ENCODE data around the gene SDK1. TPM values are rescaled to one million over a fixed set of nuclear protein-coding genes. Genes with fewer than 3 reads are reported as not detected.

The SDK1 gene
- total RNA-seq, 2 experiments from 2014 or later = 0.19 to 0.36 TPM

DNA sequence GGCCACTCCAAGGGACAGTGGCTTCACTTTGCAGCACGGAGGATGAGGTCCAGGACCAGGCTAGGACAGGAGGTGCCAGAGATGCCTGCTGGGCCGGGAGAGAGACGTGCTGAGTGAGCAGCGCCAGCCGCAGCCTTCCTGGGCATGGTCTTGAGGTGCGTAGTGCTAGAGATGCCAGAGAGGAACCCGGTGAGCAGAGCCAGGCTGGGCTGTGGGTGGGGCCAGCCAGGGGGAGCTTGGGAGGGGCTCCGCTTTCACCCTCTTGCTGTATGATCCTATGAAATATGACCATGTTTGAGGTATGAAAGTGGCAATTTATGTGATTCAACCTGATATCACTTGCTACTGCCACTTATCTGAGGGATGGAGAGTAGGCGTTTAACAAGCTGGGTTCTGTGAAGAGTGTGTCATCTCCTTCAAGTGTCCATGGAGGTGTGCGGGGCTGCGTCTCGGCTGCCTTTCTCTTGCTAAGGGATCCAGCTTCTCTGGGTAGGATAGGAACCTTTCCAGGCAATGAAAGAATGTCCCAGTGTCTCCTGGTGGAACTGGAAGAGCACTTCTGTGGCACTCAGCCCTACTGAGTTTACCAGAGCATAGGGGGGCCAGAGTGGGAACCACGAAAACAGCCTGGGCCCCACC is 862.6 kb downstream of the SDK1 start:
- no peak overlapping the region for H3K4me3 ChIP-seq (ENCODE audit: low read depth, low read length, poor library complexity, severe bottlenecking)
- no peak overlapping the region for H3K27ac ChIP-seq (ENCODE audit: low read depth, low read length, poor library complexity, severe bottlenecking)
- intact Hi-C loops (cut with micrococcal nuclease; ENCODE audit: unreplicated experiment) = no loop called here
- H3K79me2 ChIP-seq (ENCODE audit: insufficient read depth, low read depth, low read length) = no peaks in the 10 kb centered on the region
- H3K9me2 ChIP-seq (ENCODE audit: insufficient read depth, low read length) = no peaks in the 10 kb centered on the region
- no peaks in the 10 kb centered on the region for H3K36me3 ChIP-seq (ENCODE audit: insufficient read depth, low read length)
- DNase-seq (ENCODE audit: low spot score) = no peak
- POLR2A ChIA-PET = no interaction called here
- no peaks in the 10 kb centered on the region for H3K4me1 ChIP-seq (ENCODE audit: insufficient read depth, low read length, poor library complexity, severe bottlenecking)
- TF ChIP-seq EZH2phosphoT487 (IDR thresholded peaks at IDR 0.05; ENCODE audit: borderline replicate concordance, low read depth, low read length) = no peak
- TF ChIP-seq, protein P1, sequence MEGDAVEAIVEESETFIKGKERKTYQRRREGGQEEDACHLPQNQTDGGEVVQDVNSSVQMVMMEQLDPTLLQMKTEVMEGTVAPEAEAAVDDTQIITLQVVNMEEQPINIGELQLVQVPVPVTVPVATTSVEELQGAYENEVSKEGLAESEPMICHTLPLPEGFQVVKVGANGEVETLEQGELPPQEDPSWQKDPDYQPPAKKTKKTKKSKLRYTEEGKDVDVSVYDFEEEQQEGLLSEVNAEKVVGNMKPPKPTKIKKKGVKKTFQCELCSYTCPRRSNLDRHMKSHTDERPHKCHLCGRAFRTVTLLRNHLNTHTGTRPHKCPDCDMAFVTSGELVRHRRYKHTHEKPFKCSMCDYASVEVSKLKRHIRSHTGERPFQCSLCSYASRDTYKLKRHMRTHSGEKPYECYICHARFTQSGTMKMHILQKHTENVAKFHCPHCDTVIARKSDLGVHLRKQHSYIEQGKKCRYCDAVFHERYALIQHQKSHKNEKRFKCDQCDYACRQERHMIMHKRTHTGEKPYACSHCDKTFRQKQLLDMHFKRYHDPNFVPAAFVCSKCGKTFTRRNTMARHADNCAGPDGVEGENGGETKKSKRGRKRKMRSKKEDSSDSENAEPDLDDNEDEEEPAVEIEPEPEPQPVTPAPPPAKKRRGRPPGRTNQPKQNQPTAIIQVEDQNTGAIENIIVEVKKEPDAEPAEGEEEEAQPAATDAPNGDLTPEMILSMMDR (conservative IDR thresholded peaks at IDR 0.05; ENCODE audit: low read length) = no peak
- no peaks in the 10 kb centered on the region for H3K9me3 ChIP-seq (ENCODE audit: low read length)
- H4K20me1 ChIP-seq (ENCODE audit: insufficient read depth, low read length) = no peaks in the 10 kb centered on the region
- H2AFZ ChIP-seq (ENCODE audit: low read length) = no peak overlapping the region
- no peak overlapping the region for H3K4me2 ChIP-seq (ENCODE audit: low read length)
- CTCF ChIA-PET (ENCODE audit: unreplicated experiment) = no interaction called here
- BruUV-seq (replicated peaks) = no TSS peak

DNA sequence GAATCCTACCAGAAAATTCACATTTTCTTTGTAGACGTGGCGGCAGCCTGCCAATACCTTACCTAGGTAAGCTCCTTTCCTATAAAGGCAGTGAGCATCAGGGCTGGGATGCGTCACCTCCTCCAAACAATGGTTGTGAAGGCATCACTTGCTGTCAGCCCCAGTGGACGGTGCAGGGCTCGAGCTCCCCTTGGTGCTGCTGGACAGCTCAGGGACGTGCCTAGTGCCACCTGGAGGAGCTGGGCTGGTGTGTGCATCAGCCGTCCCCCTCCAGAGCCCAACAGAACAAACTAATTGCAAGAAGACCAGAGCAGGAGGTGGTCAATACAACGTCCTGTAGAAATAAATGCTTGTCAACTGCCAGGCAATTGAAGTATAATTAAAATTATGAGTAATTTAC is 863.5 kb downstream of the SDK1 start:
- H2AFZ ChIP-seq (ENCODE audit: low read length) = no peak overlapping the region
- H3K4me3 ChIP-seq (ENCODE audit: low read depth, low read length, poor library complexity, severe bottlenecking) = no peak overlapping the region
- H3K9me3 ChIP-seq (ENCODE audit: low read length) = no peaks in the 10 kb centered on the region
- CTCF ChIA-PET (ENCODE audit: unreplicated experiment) = no interaction called here
- no peaks in the 10 kb centered on the region for H3K4me1 ChIP-seq (ENCODE audit: insufficient read depth, low read length, poor library complexity, severe bottlenecking)
- H3K4me2 ChIP-seq (ENCODE audit: low read length) = no peak overlapping the region
- intact Hi-C loops (cut with micrococcal nuclease; ENCODE audit: unreplicated experiment) = no loop called here
- no peaks in the 10 kb centered on the region for H4K20me1 ChIP-seq (ENCODE audit: insufficient read depth, low read length)
- H3K36me3 ChIP-seq (ENCODE audit: insufficient read depth, low read length) = no peaks in the 10 kb centered on the region
- BruUV-seq (replicated peaks) = no TSS peak
- H3K79me2 ChIP-seq (ENCODE audit: insufficient read depth, low read depth, low read length) = no peaks in the 10 kb centered on the region
- H3K27ac ChIP-seq (ENCODE audit: low read depth, low read length, poor library complexity, severe bottlenecking) = no peak overlapping the region
- POLR2A ChIA-PET = interaction anchor here (0.5 kb wide), 1 partner anchor 775 kb away, joined by 3 read pairs; no protein-coding TSS in a partner anchor
- TF ChIP-seq EZH2phosphoT487 (IDR thresholded peaks at IDR 0.05; ENCODE audit: borderline replicate concordance, low read depth, low read length) = no peak
- TF ChIP-seq, protein P1 (conservative IDR thresholded peaks at IDR 0.05; ENCODE audit: low read length) = no peak
- no peaks in the 10 kb centered on the region for H3K9me2 ChIP-seq (ENCODE audit: insufficient read depth, low read length)
- no peak for DNase-seq (ENCODE audit: low spot score)

DNA sequence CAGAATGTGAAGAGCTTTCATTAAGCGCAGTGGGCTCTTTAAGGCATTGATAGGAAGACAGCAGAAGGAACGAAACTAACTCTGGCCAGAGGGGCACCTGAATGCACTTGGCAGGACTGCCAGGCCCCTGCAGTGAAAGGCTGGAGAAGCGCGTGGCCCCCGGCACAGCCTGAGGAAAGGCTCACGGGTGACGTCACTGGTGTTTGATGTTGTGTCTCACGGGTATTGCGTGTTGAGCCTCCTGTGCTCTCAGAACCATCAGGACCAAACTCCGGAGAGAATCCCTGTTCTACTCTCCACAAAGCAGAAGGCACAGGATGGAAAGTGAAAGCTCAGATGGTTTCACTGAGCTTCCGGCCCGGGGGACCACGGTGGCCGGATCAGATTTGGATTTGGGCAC is 865.3 kb downstream of the SDK1 start:
- no TSS peak for BruUV-seq (replicated peaks)
- ChIA-PET CTCF (ENCODE audit: unreplicated experiment) (no interaction called here), POLR2A (no interaction called here)
- Histone ChIP-seq H3K4me3 (ENCODE audit: low read depth, low read length, poor library complexity, severe bottlenecking) (no peak overlapping the region), H4K20me1 (ENCODE audit: insufficient read depth, low read length) (no peaks in the 10 kb centered on the region), H3K79me2 (ENCODE audit: insufficient read depth, low read depth, low read length) (no peaks in the 10 kb centered on the region), H3K4me2 (ENCODE audit: low read length) (no peak overlapping the region), H3K36me3 (ENCODE audit: insufficient read depth, low read length) (no peaks in the 10 kb centered on the region), H2AFZ (ENCODE audit: low read length) (no peak overlapping the region), H3K9me3 (ENCODE audit: low read length) (no peaks in the 10 kb centered on the region), H3K27ac (ENCODE audit: low read depth, low read length, poor library complexity, severe bottlenecking) (no peak overlapping the region), H3K9me2 (ENCODE audit: insufficient read depth, low read length) (no peaks in the 10 kb centered on the region), H3K4me1 (ENCODE audit: insufficient read depth, low read length, poor library complexity, severe bottlenecking) (no peaks in the 10 kb centered on the region)
- TF ChIP-seq, protein P1 (conservative IDR thresholded peaks at IDR 0.05; ENCODE audit: low read length) = no peak
- no peak for TF ChIP-seq EZH2phosphoT487 (IDR thresholded peaks at IDR 0.05; ENCODE audit: borderline replicate concordance, low read depth, low read length)
- DNase-seq (ENCODE audit: low spot score) = no peak
- intact Hi-C loops (cut with micrococcal nuclease; ENCODE audit: unreplicated experiment) = no loop called here

All from OCI-LY7 (cell line).